Measurements from ENCODE around the gene SYTL3.
"Not testable (repeated sequence)": the region's sequence is repeated elsewhere in the genome, so short reads cannot be mapped to it uniquely, and the experiment has no call there.

Gene SYTL3

GRCh38 chr6:158649289-158650143 is at the start of gene SYTL3:
SYTL3 (plus strand) TSS chr6:158650054; CDS start chr6:158663269, 13,215 bp downstream.
- no peak for FAIRE-seq

GRCh38 chr6:158603261-158604047 is 46.4 kb upstream of the SYTL3 start:
- FAIRE-seq, result no peak

GRCh38 chr6:158604048-158604406 is 45.8 kb upstream of the SYTL3 start:
- FAIRE-seq, result no peak

GRCh38 chr6:158605266-158605878 is 44.5 kb upstream of the SYTL3 start:
- peak; percentile 92 for FAIRE-seq

- FAIRE-seq, result not testable (repeated sequence)
Observed at GRCh38 chr6:158606011-158606410, 43.8 kb upstream of the SYTL3 start.

GRCh38 chr6:158606935-158607334 is 42.9 kb upstream of the SYTL3 start:
- FAIRE-seq, result no peak

GRCh38 chr6:158607411-158608170 is 42.3 kb upstream of the SYTL3 start:
- FAIRE-seq, result no peak

GRCh38 chr6:158608221-158608620 is 41.6 kb upstream of the SYTL3 start:
- FAIRE-seq, result no peak

GRCh38 chr6:158609455-158610155 is 40.2 kb upstream of the SYTL3 start:
- FAIRE-seq, result no peak

- no peak for FAIRE-seq
Observed at GRCh38 chr6:158610319-158610968, 39.4 kb upstream of the SYTL3 start.

GRCh38 chr6:158611039-158611438 is 38.8 kb upstream of the SYTL3 start:
- no peak for FAIRE-seq

GRCh38 chr6:158611541-158612370 is 38.1 kb upstream of the SYTL3 start:
- no peak for FAIRE-seq

GRCh38 chr6:158614606-158615005 is 35.2 kb upstream of the SYTL3 start:
- not testable (repeated sequence) for FAIRE-seq

- FAIRE-seq, result not testable (repeated sequence)
Observed at GRCh38 chr6:158618289-158618688, 31.6 kb upstream of the SYTL3 start.

- FAIRE-seq, result no peak
Observed at GRCh38 chr6:158619922-158620801, 29.7 kb upstream of the SYTL3 start.

- FAIRE-seq, result no peak
Observed at GRCh38 chr6:158620963-158621693, 28.7 kb upstream of the SYTL3 start.

- FAIRE-seq, result no peak
Observed at GRCh38 chr6:158621694-158622544, 27.9 kb upstream of the SYTL3 start.
